GM10266 (cell line): ENCODE measurements around the gene SSUH2.

Experiments
- DNase-seq: peaks from one replicate; pipeline ENCODE4 v3.0.0; 2012; ENCODE audit errors: extremely low spot score
- TF ChIP-seq, protein P1 (sequence below): IDR thresholded peaks from 2 replicates; pipeline ENCODE4 v1.5.1; 2012; ENCODE audit warnings: mild to moderate bottlenecking, low read depth; ENCODE audit not compliant: control insufficient read depth, insufficient read depth; ENCODE audit errors: missing control alignments

The SSUH2 gene

GRCh38 chr3:8579943-8580342, 64.7 kb downstream of the SSUH2 start:
- no peak for DNase-seq
- TF ChIP-seq, protein P1, sequence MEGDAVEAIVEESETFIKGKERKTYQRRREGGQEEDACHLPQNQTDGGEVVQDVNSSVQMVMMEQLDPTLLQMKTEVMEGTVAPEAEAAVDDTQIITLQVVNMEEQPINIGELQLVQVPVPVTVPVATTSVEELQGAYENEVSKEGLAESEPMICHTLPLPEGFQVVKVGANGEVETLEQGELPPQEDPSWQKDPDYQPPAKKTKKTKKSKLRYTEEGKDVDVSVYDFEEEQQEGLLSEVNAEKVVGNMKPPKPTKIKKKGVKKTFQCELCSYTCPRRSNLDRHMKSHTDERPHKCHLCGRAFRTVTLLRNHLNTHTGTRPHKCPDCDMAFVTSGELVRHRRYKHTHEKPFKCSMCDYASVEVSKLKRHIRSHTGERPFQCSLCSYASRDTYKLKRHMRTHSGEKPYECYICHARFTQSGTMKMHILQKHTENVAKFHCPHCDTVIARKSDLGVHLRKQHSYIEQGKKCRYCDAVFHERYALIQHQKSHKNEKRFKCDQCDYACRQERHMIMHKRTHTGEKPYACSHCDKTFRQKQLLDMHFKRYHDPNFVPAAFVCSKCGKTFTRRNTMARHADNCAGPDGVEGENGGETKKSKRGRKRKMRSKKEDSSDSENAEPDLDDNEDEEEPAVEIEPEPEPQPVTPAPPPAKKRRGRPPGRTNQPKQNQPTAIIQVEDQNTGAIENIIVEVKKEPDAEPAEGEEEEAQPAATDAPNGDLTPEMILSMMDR: no peak

DNA sequence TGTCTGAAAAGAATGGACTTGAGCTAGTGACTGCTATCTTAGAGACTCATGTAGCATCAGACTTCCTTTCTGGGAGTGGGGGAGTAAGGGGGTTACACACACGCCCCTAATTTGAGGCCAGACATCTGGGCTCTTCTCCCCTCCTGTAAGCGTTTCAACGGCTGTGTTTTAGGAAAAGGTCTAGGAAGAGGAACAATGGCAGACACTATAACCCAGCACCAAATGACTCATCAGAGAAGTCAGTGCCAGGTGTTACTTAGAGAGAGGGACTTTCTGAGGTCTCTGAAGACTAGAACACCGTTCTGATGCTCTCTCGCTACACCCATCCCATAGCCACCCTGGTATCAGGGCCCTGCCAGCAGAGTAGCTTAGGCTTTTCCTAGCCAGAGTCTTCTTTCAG, 65.5 kb downstream of the SSUH2 start:
- peak; percentile 52 for DNase-seq
- TF ChIP-seq, protein P1: no peak

DNA sequence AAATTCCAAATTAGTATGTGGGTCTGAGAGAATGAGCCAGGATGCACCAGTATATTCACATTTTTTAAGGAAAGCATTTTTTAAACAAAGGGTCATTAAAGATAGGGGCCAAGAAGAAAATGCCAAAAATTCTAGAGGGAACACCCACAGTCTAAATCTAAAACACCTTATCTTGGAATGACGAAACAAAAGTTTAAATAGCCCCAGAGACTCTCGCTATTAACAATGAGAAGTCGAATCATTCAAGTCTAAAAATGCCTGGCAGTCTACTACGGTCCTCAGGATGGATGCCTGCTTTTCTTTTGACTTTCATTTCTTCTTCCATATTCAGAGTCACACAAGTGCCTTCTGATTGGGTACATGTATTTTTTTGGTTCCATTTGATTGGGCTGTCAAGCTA, 66.3 kb downstream of the SSUH2 start:
- TF ChIP-seq, protein P1: no peak
- DNase-seq: no peak

- TF ChIP-seq, protein P1: no peak
- no peak for DNase-seq
Observed at GRCh38 chr3:8576841-8577571, 67.6 kb downstream of the SSUH2 start.

DNA sequence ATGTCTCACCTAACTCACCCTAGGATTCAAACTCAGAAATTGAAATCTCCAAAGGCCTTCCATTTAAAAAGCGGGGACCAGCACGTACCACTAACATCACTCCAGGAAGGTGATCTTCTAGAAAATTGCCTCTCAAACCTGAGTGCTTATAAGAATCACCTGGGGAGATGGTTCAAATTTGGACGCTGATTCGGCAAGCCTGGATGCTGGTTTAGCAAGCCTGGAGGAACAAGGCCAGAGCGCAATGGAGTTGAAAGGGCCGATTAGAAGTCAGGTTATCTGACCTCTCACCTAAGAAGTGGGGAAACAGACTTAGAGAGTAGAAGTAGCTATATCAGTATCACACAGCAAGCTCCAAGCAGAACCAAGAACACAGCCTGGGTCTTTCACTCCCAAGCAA, 68.2 kb downstream of the SSUH2 start:
- TF ChIP-seq, protein P1: no peak
- DNase-seq: no peak

GRCh38 chr3:8575364-8576104, 69.1 kb downstream of the SSUH2 start:
- TF ChIP-seq, protein P1: no peak
- no peak for DNase-seq
